Activated naive CD4-positive, alpha-beta T cell treated with anti-CD3 and anti-CD28 coated beads for 36 hours (primary cell): Measurements from ENCODE around the gene AHCYL2. TPM values are rescaled to one million over a fixed set of nuclear protein-coding genes. Genes with fewer than 3 reads are reported as not detected.
"Not testable (repeated sequence)": the region's sequence is repeated elsewhere in the genome, so short reads cannot be mapped to it uniquely, and the experiment has no call there.

Source experiments
- CTCF ChIA-PET: fragments of 350-600 bp; sonication (Branson Sonifier 250); formaldehyde crosslinking; loops from one replicate; lab custom pipeline; 2021; ENCODE audit warnings: antibody characterized with exemption; lab: Charles Lee
- DNase-seq: peaks from one replicate; pipeline ENCODE4 v3.0.0-alpha.2; 2020
- H3K27ac Mint-ChIP-seq: one replicate; pipeline ENCODE4 v1.8.0; 2021; ENCODE audit warnings: mild to moderate bottlenecking, mixed read lengths
- H3K27me3 Mint-ChIP-seq: one replicate; pipeline ENCODE4 v1.8.0; 2021; ENCODE audit warnings: low read depth, mixed read lengths
- H3K36me3 Mint-ChIP-seq: one replicate; pipeline ENCODE4 v1.8.0; 2021; ENCODE audit warnings: low read depth, mixed read lengths
- H3K4me1 Mint-ChIP-seq: one replicate; pipeline ENCODE4 v1.8.0; 2021; ENCODE audit warnings: low read depth, mixed read lengths
- H3K4me3 Mint-ChIP-seq: one replicate; pipeline ENCODE4 v1.8.0; 2021; ENCODE audit warnings: mild to moderate bottlenecking, moderate library complexity, mixed read lengths
- H3K9me3 Mint-ChIP-seq: one replicate; pipeline ENCODE4 v1.8.0; 2021; ENCODE audit warnings: mixed read lengths
- intact Hi-C: fragments of 100-400 bp; cut with micrococcal nuclease; formaldehyde crosslinking; loops from one replicate; pipeline ENCODE4 v1.15.1; 2023
- total RNA-seq, 2 experiments: library from RNA; stranded (reverse); gene quantifications; one replicate each; pipeline ENCODE4 v1.2.3, GENCODE V29; 2021

The AHCYL2 gene
- total RNA-seq, 2 experiments from 2014 or later: 29.1 to 30.4 TPM

- H3K9me3 Mint-ChIP-seq, H3K4me1 Mint-ChIP-seq, DNase-seq, H3K27me3 Mint-ChIP-seq, CTCF ChIA-PET, H3K4me3 Mint-ChIP-seq, H3K27ac Mint-ChIP-seq, intact Hi-C loops: not testable (repeated sequence)
- H3K36me3 Mint-ChIP-seq: peaks cover 54% of the 10 kb centered on the region
Measured at GRCh38 chr7:129475931-129476330, 251.1 kb downstream of the AHCYL2 start.

GRCh38 chr7:129476398-129476797, 251.6 kb downstream of the AHCYL2 start:
- peaks cover 55% of the 10 kb centered on the region for H3K36me3 Mint-ChIP-seq
- CTCF ChIA-PET: not testable (repeated sequence)

More at GRCh38 chr7:129476398-129476797, 251.6 kb downstream of the AHCYL2 start:
- H3K27me3 Mint-ChIP-seq, H3K4me1 Mint-ChIP-seq, H3K9me3 Mint-ChIP-seq, intact Hi-C loops, H3K4me3 Mint-ChIP-seq, DNase-seq, H3K27ac Mint-ChIP-seq: not testable (repeated sequence)

Other genes starting within 250 kb of the AHCYL2 start
- 10 to 100 TPM; 65.7 to 66.4 TPM for gene TNPO3, start 169.9 kb upstream of the AHCYL2 start, total RNA-seq
- gene TSPAN33, start 80.3 kb upstream of the AHCYL2 start, total RNA-seq: 1 to 10 TPM; 7.2 to 7.9 TPM
- under 1 TPM; 0.20 to 0.43 TPM for gene SMO, start 36.4 kb upstream of the AHCYL2 start, total RNA-seq
- 10 to 100 TPM; 71.4 to 76.0 TPM for gene STRIP2, start 209.4 kb downstream of the AHCYL2 start, total RNA-seq